ENCODE measurements around the gene DUSP18.
"Not testable (repeated sequence)": the region's sequence is repeated elsewhere in the genome, so short reads cannot be mapped to it uniquely, and the experiment has no call there.

DNA sequence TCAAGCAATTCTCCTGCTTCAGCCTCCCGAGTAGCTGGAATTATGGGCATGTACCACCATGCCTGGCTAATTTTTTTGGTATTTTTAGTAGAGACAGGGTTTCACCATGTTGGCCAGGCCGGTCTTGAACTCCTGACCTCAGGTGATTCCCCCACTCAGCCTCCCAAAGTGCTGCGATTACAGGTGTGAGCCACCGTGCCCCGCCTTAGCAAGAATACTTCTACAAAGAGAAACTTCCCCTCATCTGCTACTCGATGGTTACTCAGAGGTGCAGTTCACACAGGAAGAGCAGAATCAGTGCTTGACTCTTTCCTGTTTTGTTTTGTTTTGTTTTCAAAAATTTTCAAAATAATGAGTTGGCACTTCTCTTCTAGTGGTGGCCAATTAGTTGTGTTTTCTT is 42.3 kb upstream of the DUSP18 start:
- TF ChIP-seq MAFK (IDR thresholded peaks at IDR 0.05; ENCODE audit: partially characterized antibody); POLR2A (IDR thresholded peaks at IDR 0.05; ENCODE audit: low read length); EP300 (IDR thresholded peaks at IDR 0.05); RCOR1 (IDR thresholded peaks at IDR 0.05; ENCODE audit: low read depth, low read length); RFX5 (IDR thresholded peaks at IDR 0.05); ESRRA (IDR thresholded peaks at IDR 0.05; ENCODE audit: borderline replicate concordance, low read length); HOXB5 (CRISPR knock-in tag; IDR thresholded peaks at IDR 0.05); MYC (IDR thresholded peaks at IDR 0.05; ENCODE audit: borderline replicate concordance, low read length): not testable (repeated sequence)
- TF ChIP-seq, protein P1, sequence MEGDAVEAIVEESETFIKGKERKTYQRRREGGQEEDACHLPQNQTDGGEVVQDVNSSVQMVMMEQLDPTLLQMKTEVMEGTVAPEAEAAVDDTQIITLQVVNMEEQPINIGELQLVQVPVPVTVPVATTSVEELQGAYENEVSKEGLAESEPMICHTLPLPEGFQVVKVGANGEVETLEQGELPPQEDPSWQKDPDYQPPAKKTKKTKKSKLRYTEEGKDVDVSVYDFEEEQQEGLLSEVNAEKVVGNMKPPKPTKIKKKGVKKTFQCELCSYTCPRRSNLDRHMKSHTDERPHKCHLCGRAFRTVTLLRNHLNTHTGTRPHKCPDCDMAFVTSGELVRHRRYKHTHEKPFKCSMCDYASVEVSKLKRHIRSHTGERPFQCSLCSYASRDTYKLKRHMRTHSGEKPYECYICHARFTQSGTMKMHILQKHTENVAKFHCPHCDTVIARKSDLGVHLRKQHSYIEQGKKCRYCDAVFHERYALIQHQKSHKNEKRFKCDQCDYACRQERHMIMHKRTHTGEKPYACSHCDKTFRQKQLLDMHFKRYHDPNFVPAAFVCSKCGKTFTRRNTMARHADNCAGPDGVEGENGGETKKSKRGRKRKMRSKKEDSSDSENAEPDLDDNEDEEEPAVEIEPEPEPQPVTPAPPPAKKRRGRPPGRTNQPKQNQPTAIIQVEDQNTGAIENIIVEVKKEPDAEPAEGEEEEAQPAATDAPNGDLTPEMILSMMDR (IDR thresholded peaks at IDR 0.05) = not testable (repeated sequence)

Data from A549 (cell line).